Body of pancreas (tissue), 4 donors: ENCODE data around the gene LRFN3. TPM values are rescaled to one million over a fixed set of nuclear protein-coding genes. Genes with fewer than 3 reads are reported as not detected.

Source experiments
- ATAC-seq: fragments of 150-250 bp; one replicate; pipeline ENCODE4 v1.9.1; 2016
- DNase-seq, 4 donors: peaks; one replicate each; pipeline ENCODE4 v3.0.0-alpha.2; 2019
- H3K27ac ChIP-seq, 4 donors: fragments of 200-600 bp; sonication (generic); 1 replicate in 3 of 4; 2 replicates in 1 of 4; pipeline versions ENCODE4 v1.5.1 to v1.6.1; 2016 to 2019; ENCODE audit warnings: mild to moderate bottlenecking in 1 of 4, mixed read lengths in 1 of 4, moderate library complexity in 1 of 4
- H3K27me3 ChIP-seq, 2 donors: fragments of 200-600 bp; sonication (generic); one replicate each; pipeline ENCODE4 v1.6.0; 2016; ENCODE audit warnings: mild to moderate bottlenecking in 1 of 2
- H3K36me3 ChIP-seq, 2 donors: fragments of 200-600 bp; sonication (generic); replicated peaks in 1 of 2; 2 replicates each; pipeline ENCODE4 v1.5.1; 2016; ENCODE audit warnings: low read depth in 2 of 2; ENCODE audit not compliant: insufficient read depth in 1 of 2
- H3K4me1 ChIP-seq: fragments of 200-600 bp; sonication (generic); one replicate; pipeline ENCODE4 v1.6.0; 2016
- H3K4me3 ChIP-seq, 2 donors: fragments of 200-600 bp; sonication (generic); 1 replicate in 1 of 2; 2 replicates in 1 of 2; pipeline ENCODE4 v1.5.1; 2016 to 2019
- H3K9me3 ChIP-seq, 3 donors: fragments of 200-600 bp; sonication (generic); 1 replicate in 2 of 3; 2 replicates in 1 of 3; pipeline ENCODE4 v1.5.1; 2016
- POLR2A ChIP-seq, 3 donors: fragments of 450-650 bp; IDR thresholded peaks; one replicate each; pipeline ENCODE4 v1.6.1; 2016; ENCODE audit warnings: antibody characterized with exemption in 3 of 3, mild to moderate bottlenecking in 2 of 3
- WGBS, 2 donors: methylation state at CpG; one replicate each; pipeline ENCODE4 v1.1.5; 2017; 5-methylcytosine and 5-hydroxymethylcytosine counted together
- intact Hi-C: fragments of 100-400 bp; cut with DNase I; formaldehyde crosslinking; loops from one replicate; pipeline ENCODE4 v1.15.1; 2023
- total RNA-seq, 2 donors: library from RNA; depleted of rRNA; stranded (reverse); fragments of >200 nt; gene quantifications; one replicate each; pipeline ENCODE4 v1.1.0, GENCODE V29; 2016
- TF ChIP-seq, protein P1 (sequence below), 7 experiments: fragments of 450-650 bp in 4 of 7; fragments of 200-600 bp in 3 of 7; sonication (generic) in 3 of 7; IDR thresholded peaks; one replicate each; pipeline ENCODE4 v1.5.1; 2016 to 2019; ENCODE audit warnings: antibody characterized with exemption in 7 of 7

Gene LRFN3
- total RNA-seq, 2 donors from 2014 or later = 13.2 to 14.5 TPM

DNA sequence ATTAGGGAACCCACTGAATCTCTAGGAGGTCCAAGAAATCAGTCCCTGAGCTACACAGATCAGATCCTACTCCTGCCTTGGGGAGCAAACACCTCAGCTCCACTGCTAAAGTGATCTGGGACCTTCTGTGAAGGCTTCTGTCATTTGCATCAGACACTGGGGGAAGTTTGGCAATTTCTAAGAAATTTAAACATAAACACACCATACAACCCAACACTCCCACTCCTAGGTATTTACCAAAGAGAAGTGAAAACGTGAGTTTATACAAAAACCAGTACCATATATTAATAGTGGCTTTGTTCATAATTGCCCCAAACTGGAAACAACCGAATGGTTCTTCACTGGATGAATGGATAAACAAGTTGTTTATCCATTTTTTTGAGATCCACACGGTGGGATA is 20.7 kb upstream of the LRFN3 start:
- Histone ChIP-seq H3K27ac (no peak overlapping the region), H3K9me3 (no peaks in the 10 kb centered on the region), H3K4me1 (peaks cover 11% of the 10 kb centered on the region), H3K27me3 (no peaks in the 10 kb centered on the region), H3K36me3 (no peaks in the 10 kb centered on the region), H3K4me3 (no peak overlapping the region)
- no peak for ATAC-seq
- TF ChIP-seq POLR2A (IDR thresholded peaks at IDR 0.05) = no peak
- TF ChIP-seq, protein P1, sequence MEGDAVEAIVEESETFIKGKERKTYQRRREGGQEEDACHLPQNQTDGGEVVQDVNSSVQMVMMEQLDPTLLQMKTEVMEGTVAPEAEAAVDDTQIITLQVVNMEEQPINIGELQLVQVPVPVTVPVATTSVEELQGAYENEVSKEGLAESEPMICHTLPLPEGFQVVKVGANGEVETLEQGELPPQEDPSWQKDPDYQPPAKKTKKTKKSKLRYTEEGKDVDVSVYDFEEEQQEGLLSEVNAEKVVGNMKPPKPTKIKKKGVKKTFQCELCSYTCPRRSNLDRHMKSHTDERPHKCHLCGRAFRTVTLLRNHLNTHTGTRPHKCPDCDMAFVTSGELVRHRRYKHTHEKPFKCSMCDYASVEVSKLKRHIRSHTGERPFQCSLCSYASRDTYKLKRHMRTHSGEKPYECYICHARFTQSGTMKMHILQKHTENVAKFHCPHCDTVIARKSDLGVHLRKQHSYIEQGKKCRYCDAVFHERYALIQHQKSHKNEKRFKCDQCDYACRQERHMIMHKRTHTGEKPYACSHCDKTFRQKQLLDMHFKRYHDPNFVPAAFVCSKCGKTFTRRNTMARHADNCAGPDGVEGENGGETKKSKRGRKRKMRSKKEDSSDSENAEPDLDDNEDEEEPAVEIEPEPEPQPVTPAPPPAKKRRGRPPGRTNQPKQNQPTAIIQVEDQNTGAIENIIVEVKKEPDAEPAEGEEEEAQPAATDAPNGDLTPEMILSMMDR (IDR thresholded peaks at IDR 0.05) = no peak
- DNase-seq = no peak
- 34 to 52% methylated on average over 3 of the region's 3 CpGs for WGBS, 2 donors
- intact Hi-C loops = no loop called here

DNA sequence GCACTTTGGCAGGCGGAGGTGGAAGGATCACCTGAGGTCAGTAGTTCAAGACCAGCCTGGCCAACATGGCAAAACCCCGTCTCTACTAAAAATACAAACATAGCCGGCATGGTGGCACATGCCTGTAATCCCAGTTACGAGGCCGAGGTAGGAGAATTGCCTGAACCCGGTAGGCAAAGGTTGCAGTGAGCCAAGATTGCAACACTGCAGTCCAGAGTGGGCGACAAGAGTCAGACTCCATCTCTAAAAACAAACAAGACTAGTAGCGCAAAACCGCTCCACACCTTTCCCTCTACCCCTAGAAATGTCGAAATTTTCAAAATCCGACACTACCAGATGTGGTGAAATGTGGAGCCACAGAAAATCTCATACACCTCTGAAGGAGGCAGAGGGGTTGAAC is 16.9 kb upstream of the LRFN3 start:
- ATAC-seq = no peak
- H3K9me3 ChIP-seq = no peaks in the 10 kb centered on the region
- DNase-seq = no peak
- H3K36me3 ChIP-seq = no peaks in the 10 kb centered on the region
- H3K4me3 ChIP-seq = no peak overlapping the region
- WGBS, 2 donors = 82 to 92% methylated on average over 9 to 11 of the region's 11 CpGs
- H3K27me3 ChIP-seq = no peaks in the 10 kb centered on the region
- H3K4me1 ChIP-seq = no peaks in the 10 kb centered on the region
- intact Hi-C loops = no loop called here
- no peak for TF ChIP-seq POLR2A (IDR thresholded peaks at IDR 0.05)
- TF ChIP-seq, protein P1 (IDR thresholded peaks at IDR 0.05) = no peak
- H3K27ac ChIP-seq = no peak overlapping the region

DNA sequence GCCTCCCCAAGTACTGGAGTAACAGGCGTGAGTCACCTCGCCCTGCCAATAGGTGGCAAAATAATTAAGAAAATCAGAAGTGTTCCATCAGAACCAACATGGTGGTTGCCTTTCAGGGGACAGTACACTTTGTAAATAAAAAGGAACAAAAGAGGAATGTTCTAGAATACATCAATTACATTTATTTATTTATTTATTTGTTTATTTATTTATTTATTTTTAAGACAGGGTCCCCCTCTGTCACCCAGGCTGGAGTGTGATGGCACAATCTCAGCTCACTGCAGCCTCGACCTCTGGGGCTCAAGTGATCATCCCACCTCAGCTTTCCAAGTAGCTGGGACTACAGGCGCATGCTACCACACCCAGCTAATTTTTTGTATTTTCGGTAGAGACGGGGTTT is 15.2 kb upstream of the LRFN3 start:
- H3K9me3 ChIP-seq = no peaks in the 10 kb centered on the region
- 78 to 80% methylated on average over 6 of the region's 6 CpGs for WGBS, 2 donors

DNA sequence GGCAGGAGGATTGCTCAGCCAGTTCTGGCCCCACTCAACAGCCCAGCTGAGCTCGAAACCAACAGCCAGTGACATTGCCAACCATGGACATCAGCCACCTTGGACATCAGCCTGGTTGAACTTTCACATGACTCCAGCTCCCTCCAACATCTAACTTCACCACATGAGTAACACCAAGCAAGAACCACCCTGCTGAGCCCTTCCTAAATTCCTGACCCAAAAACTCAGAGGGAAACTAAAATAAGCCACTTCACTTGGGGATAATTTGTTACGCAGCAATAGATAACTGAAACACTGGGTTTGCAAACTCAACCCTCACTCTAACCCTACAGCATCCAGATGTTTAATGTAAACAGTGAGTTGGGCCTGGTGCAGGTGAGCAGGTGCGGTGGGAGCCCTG is 10.7 kb upstream of the LRFN3 start:
- WGBS, 2 donors = 81 to 84% methylated on average over 3 of the region's 3 CpGs
- intact Hi-C loops = loop anchor here (5.0 kb wide), 1 partner anchor 38 kb away; no protein-coding TSS in a partner anchor

More for the DNA sequence above, 15.2 kb upstream of the LRFN3 start:
- no peak overlapping the region for H3K27ac ChIP-seq
- no peak for DNase-seq
- ATAC-seq = no peak
- TF ChIP-seq, protein P1 (IDR thresholded peaks at IDR 0.05) = no peak
- no peak for TF ChIP-seq POLR2A (IDR thresholded peaks at IDR 0.05)
- H3K4me3 ChIP-seq = no peak overlapping the region
- H3K27me3 ChIP-seq = no peaks in the 10 kb centered on the region
- no peaks in the 10 kb centered on the region for H3K4me1 ChIP-seq
- intact Hi-C loops = no loop called here
- no peaks in the 10 kb centered on the region for H3K36me3 ChIP-seq

DNA sequence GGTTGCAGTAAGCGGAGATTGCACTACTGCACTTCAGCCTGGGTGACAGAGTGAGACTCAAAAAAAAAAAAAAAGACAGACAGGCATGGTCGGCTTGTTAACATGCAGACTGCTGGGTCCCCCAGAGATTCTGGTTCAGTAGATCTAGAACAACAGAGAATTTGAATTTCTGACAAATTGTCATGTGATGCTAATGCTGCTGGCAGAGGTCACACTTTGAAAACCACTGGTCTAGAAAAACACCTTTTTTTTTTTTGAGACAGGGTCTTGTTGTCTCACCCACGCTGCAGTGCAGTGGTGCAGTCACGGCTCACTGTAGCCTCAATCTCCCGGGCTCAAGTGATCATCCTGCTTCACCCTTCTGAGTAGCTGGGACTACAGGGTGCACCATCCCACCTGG is 7.7 kb upstream of the LRFN3 start:
- no peaks in the 10 kb centered on the region for H3K36me3 ChIP-seq
- 65 to 68% methylated on average over 5 of the region's 5 CpGs for WGBS, 2 donors
- intact Hi-C loops = loop anchor here (5.0 kb wide), 1 partner anchor 41 kb away; no protein-coding TSS in a partner anchor
- TF ChIP-seq, protein P1 (IDR thresholded peaks at IDR 0.05) = no peak
- H3K27me3 ChIP-seq = no peaks in the 10 kb centered on the region
- H3K27ac ChIP-seq = no peak overlapping the region
- no peak overlapping the region for H3K4me3 ChIP-seq
- peaks cover 3% of the 10 kb centered on the region for H3K4me1 ChIP-seq
- H3K9me3 ChIP-seq = no peaks in the 10 kb centered on the region
- ATAC-seq = no peak
- no peak for DNase-seq

More for the DNA sequence above, 10.7 kb upstream of the LRFN3 start:
- Histone ChIP-seq H3K4me1 (no peaks in the 10 kb centered on the region), H3K27ac (no peak overlapping the region), H3K4me3 (no peak overlapping the region), H3K36me3 (no peaks in the 10 kb centered on the region), H3K27me3 (no peaks in the 10 kb centered on the region), H3K9me3 (no peaks in the 10 kb centered on the region)
- ATAC-seq = no peak
- TF ChIP-seq, protein P1 (IDR thresholded peaks at IDR 0.05) = no peak
- TF ChIP-seq POLR2A (IDR thresholded peaks at IDR 0.05) = no peak
- no peak for DNase-seq
